ENCODE results near the gene PHIP. TPM values are rescaled to one million over a fixed set of nuclear protein-coding genes. Genes with fewer than 3 reads are reported as not detected.
A peak's percentile ranks its signal among the peaks of the same experiment; 100 is the strongest.

Gene PHIP
- total RNA-seq, 1 experiment from 2014 or later = 53.6 TPM

DNA sequence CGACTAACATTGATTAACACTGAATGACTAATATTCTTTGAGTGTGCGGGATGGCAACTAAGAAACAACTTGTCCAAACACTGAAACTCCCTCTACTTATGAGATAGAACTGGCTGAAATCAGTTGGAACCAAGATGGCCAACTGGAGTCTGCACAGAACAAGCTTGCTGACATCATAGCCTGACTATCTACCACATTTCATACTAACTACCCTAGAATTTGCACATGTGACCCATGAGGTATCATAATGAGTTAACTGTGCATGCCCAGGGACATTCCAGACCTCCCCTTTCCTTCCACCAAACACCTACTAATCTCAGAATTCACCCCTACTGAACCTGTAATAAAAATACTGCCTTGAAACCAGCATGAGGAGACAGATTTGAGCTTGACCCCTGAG is 43.2 kb downstream of the PHIP start:
- peaks cover 3% of the 10 kb centered on the region for H3K79me2 ChIP-seq (ENCODE audit: insufficient read depth, low read length)
- no peaks in the 10 kb centered on the region for H3K23me2 ChIP-seq (ENCODE audit: insufficient read length, low read depth, low read length, poor library complexity, severe bottlenecking)
- no peaks in the 10 kb centered on the region for H3K9me3 ChIP-seq (ENCODE audit: control insufficient read depth, low read depth, low read length)
- no peak overlapping the region for H4K8ac ChIP-seq (replicated peaks; ENCODE audit: insufficient read length, low read depth, low read length)
- H3K9ac ChIP-seq (ENCODE audit: extremely low read depth, insufficient read length, low read length) = no peak overlapping the region
- WGBS (ENCODE audit: extremely low coverage, insufficient read length, low lambda C conversion rate) = no CpG with 5 or more reads among the region's 2 CpGs
- no peaks in the 10 kb centered on the region for H3K27me3 ChIP-seq (ENCODE audit: insufficient read depth, low read length)
- H2AFZ ChIP-seq (ENCODE audit: low read length) = no peak overlapping the region
- Mint-ChIP-seq H3K9me3 (no peaks in the 10 kb centered on the region), H3K27ac (peak overlapping the region in 1 of 3 experiments; percentile 7; a peak in 1 of 7 replicates), H3K4me3 (no peak overlapping the region), H3K36me3 (ENCODE audit: insufficient read depth in 1 of 3, low read depth in 3 of 3) (peaks cover 19 to 47% (median 45%) of the 10 kb centered on the region in 3 experiments), H3K4me1 (peaks cover 9 to 18% of the 10 kb centered on the region in 2 experiments), H3K27me3 (ENCODE audit: low read depth) (no peaks in the 10 kb centered on the region)
- H2BK15ac ChIP-seq (ENCODE audit: low read depth, low read length) = no peak overlapping the region
- no peak overlapping the region for H2BK120ac ChIP-seq (ENCODE audit: low read depth, low read length, poor library complexity, severe bottlenecking)
- no peak overlapping the region for H3K56ac ChIP-seq (ENCODE audit: insufficient read length, low read depth, low read length)
- no peak overlapping the region for H3K27ac ChIP-seq (ENCODE audit: insufficient read length, low read depth, low read length)
- H3K4ac ChIP-seq (ENCODE audit: low read depth, low read length) = no peak overlapping the region
- no peaks in the 10 kb centered on the region for H3K4me1 ChIP-seq (ENCODE audit: insufficient read depth, low read length)
- H3K14ac ChIP-seq (ENCODE audit: insufficient read depth, low read length) = no peak overlapping the region
- no peak overlapping the region for H4K91ac ChIP-seq (ENCODE audit: insufficient read length, low read depth, low read length)
- no peak overlapping the region for H3K4me2 ChIP-seq (ENCODE audit: insufficient read depth, insufficient read length, low read length)
- no peak for DNase-seq
- H2BK5ac ChIP-seq (ENCODE audit: insufficient read length, low read length) = no peak overlapping the region
- H3K23ac ChIP-seq (ENCODE audit: insufficient read length, low read depth, low read length) = no peak overlapping the region
- no peak overlapping the region for H2AK5ac ChIP-seq (ENCODE audit: insufficient read length, low read length)
- H4K5ac ChIP-seq (ENCODE audit: insufficient read length, low read depth, low read length) = no peak overlapping the region
- H3K79me1 ChIP-seq (ENCODE audit: insufficient read depth, low read depth, low read length, poor library complexity, severe bottlenecking) = no peaks in the 10 kb centered on the region
- H3K18ac ChIP-seq (ENCODE audit: insufficient read length, low read depth, low read length) = no peak overlapping the region
- no peak overlapping the region for H2BK12ac ChIP-seq (ENCODE audit: insufficient read length, low read depth, low read length)
- no peak overlapping the region for H2BK20ac ChIP-seq (ENCODE audit: low read depth, low read length, poor library complexity, severe bottlenecking)
- H4K20me1 ChIP-seq (ENCODE audit: control insufficient read depth, insufficient read depth, insufficient read length) = no peaks in the 10 kb centered on the region
- no peak overlapping the region for H3T11ph ChIP-seq (ENCODE audit: low read length)
- TF ChIP-seq, protein P1, sequence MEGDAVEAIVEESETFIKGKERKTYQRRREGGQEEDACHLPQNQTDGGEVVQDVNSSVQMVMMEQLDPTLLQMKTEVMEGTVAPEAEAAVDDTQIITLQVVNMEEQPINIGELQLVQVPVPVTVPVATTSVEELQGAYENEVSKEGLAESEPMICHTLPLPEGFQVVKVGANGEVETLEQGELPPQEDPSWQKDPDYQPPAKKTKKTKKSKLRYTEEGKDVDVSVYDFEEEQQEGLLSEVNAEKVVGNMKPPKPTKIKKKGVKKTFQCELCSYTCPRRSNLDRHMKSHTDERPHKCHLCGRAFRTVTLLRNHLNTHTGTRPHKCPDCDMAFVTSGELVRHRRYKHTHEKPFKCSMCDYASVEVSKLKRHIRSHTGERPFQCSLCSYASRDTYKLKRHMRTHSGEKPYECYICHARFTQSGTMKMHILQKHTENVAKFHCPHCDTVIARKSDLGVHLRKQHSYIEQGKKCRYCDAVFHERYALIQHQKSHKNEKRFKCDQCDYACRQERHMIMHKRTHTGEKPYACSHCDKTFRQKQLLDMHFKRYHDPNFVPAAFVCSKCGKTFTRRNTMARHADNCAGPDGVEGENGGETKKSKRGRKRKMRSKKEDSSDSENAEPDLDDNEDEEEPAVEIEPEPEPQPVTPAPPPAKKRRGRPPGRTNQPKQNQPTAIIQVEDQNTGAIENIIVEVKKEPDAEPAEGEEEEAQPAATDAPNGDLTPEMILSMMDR (conservative IDR thresholded peaks at IDR 0.05) = no peak

Data from H9 (cell line).